NCI-H524 (cell line): ENCODE results near the gene LRRC74A.

Experiments
- DNase-seq, 2 experiments: peaks; one replicate each; lab custom pipeline; 2025; lab: John Stamatoyannopoulos, UW

LRRC74A gene

DNA sequence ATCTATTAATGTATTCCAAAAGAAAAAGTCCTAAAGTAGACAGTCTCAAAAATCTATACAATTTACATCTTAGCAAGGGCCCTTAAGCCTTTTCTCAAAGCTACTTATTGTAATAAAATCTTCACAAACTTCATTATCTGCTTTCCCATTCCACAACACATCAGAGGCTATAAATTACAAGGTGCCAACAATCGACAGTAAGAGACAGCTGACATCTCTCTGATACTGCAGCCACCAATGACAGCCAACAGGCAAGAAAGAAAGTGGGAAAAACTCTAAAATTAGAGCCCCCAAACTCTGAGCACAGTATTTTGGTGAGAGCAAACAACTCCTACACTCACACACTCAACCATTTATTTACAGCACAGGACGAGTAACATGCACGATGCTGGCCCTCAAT, 15.7 kb upstream of the LRRC74A start:
- DNase-seq, result no peak

GRCh38 chr14:76810953-76811400, 15.2 kb upstream of the LRRC74A start:
- peak; percentile 65 to 78 for DNase-seq

DNA sequence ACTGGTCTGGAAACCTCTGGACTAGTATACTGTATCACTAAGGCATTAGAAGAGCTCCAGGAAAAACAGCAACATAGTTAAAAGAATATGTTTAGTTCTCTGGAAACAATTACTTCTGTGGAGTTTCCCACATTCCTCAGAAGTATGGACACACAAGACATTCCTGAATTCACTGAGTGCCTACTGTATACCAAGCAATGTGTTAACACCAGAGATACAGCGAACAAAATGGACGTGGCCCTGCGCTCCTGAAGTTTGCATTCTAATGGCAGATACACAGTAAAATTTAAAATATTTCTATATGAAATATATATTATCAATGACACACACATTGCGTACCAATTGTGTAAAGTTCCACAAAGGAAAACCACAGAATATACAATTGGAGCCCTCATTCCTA, 14.6 kb upstream of the LRRC74A start:
- DNase-seq, result no peak

GRCh38 chr14:76812093-76812421, 14.2 kb upstream of the LRRC74A start:
- DNase-seq, result peak in 1 of 2 experiments; percentile 51

- DNase-seq, result peak; percentile 98 to 99
Observed at GRCh38 chr14:76812422-76813383, 13.5 kb upstream of the LRRC74A start, which contains the start of gene ANGEL1. Gene ANGEL1, minus strand, starts transcription at chr14:76812882. Its CDS starts 55 bp downstream, at chr14:76812827.

DNA sequence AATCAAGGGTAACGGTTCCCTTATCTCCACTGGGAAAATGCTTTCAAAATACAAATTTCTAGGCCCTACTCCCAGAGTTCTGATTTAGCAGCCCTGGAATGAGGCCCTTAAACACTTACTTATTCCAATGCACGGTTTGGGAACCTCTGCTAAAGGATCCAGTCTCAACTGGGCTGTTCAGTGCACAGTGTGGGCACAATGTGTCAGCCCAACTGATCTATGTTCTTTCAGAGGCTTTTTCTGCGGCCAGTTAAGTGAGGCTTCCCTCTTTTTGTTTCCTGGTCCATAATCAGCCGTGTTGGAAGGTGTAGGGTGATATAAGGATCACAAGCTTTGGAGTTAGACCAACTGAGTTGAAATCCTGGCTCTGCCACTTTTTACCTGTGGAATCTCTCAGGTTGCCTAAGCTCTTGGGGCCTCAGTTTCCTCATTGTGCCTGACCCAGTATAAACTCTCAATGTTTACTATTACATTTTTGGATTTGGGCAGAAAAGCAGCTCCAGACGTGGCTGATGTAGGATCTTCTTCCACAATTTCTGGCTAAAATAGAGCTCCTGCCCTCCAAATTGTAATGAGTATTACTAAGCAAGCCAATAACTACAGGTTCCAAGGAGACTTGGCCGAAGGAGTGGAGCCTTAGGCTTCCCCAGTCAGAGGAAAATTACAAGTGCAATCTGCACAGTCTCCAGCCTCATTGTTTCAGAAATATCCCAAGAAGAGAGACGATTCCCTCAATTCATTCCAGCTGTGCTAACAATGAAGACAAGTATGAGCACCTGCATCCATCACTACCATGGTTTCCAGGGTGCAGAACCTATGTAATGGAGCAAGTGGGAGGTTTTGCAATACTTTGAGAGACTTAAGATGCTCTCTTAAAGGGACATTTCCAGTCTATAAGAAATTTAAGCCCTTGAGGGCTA, 11.2 kb upstream of the LRRC74A start:
- DNase-seq, result no peak

GRCh38 chr14:76820700-76821099, 5.5 kb upstream of the LRRC74A start:
- DNase-seq, result no peak

DNA sequence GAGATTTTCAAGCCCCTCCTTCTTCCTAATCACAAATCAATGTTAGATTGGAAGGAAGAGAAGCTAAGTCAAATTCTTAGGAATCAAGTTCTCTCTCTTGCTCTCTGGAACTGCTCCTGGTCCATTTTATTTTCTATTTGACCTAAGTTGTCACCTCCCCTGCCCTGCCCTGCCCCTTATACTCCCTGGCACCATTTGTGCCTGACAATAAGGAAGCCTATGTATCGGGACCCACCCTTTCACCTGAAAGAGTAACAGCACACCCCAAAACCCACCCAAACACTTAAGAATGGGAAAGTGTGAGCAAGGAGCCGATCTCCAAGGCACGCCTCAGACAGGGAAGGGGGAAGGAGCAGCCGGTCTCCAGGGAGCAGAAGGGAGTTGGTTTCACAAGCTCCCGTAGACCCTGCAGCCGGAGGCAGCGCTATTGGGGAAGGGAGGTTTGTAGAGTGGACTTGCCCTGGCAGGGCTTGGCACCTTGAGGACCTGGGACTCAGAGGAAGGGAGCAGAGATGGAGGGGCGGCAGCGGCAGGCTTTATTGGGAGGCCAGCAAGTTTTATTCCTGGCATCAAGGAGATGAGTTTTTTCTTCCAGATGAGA, 1.6 kb downstream of the LRRC74A start:
- DNase-seq, result no peak

DNA sequence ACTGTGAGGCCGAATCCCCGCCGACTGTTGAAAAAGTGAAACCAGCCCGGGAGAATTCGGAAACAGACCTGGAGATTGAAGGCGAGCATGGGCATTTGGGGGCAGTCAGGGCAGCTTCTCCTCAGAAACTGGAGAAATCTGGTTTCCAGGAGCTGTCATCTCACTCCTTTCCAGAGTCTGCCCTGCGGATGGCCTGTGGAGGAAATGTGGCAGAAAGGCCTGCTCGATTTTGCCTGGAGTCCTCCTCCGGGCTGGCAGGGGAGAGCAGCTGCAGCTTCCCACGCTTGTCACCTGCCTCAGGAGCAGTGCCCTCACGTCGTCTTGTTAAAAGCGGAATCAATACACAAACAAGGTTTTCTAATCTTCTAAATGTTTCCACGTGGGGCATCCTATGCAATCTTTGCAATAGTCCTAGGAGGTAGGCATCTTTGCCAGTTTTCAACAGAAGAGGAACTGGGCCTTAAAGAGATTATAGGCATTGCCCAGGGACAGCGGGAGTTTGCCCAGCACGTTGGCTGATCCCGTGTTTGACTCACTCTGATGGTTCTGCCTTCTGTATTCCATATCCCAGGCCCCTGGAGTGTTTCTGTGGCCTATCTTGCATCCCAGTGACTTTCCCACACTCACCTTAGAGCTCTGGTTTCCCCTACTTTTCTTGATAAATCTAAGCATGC, 2.3 kb downstream of the LRRC74A start:
- no peak for DNase-seq

DNA sequence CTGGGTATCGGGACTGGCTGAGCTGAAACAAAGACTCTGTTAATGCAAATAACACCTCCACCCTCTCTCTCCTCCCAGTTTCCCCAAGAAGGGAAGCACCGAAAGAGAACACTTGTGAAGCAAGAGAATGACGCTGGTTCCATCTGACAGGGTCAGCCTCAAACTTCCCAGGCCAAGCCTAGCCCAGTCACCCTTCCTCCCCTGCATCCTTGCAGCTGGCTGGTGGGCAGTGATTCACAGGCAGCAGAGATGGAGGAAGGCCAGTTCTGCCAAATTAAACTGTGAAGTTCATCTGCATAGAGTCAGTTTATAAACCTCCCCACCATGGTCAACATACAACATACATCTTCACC, 2.8 kb downstream of the LRRC74A start:
- DNase-seq, result no peak

DNA sequence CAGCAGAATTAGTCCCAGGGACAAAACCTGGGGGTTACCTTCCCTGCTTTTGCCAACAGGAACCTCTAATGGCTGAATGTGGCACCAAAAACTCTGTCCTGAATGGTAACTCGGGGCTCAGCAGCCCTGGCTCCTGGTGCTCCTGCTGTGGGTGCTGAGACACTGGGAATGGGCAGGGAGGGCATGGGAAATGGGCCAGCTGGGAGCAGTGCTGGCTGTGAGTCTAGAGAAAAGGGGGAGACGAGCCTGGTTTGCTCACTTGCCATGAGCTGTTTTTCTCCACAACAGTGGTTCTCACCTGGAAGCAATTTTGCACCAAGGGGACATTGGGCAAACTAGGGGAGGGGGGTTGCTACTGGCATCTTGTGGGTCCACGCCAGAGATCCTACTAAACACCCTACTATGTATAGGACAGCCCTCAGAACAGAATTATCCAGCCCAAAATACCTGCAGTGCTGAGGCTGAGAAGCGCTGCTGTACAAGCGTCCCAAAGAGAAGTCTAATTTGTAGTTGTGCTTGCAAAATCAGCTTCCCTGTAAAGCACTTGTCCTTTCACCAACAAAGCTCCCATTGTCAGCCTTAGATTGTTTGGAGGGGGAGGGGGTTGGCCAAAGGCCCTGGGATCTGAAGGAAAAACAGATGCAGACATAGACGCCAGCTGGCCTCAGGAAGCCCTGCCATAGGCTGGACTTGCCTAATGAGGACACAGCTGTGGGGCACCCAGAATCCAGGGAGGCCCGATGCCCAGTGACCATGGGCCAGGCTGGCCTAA, 3.6 kb downstream of the LRRC74A start:
- peak; percentile 40 to 73 for DNase-seq

- no peak for DNase-seq
Observed at GRCh38 chr14:76830556-76830955, 4.3 kb downstream of the LRRC74A start.

- peak; percentile 4 to 37 for DNase-seq
Observed at GRCh38 chr14:76832503-76832988, 6.3 kb downstream of the LRRC74A start.

GRCh38 chr14:76833011-76833410, 6.8 kb downstream of the LRRC74A start:
- no peak for DNase-seq

DNA sequence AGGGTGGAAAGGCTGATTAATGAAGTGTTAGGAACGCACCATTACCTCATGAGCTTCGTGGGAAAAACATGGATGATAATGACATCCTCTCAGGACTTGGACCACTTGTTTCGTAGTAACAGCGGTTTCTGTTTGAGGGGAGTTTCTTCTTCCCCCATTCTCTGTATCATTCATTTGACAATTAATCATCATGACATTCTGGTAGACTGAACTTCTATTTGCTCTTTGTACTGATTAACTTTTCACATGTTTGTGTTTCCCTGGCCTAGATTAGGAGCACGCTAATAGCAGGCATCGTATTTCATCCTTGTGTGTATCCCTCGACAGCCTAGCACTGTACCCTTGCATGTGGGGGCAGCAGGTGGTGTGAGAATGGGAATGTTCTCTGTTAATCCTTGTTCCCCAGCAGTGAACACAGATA, 8.0 kb downstream of the LRRC74A start:
- DNase-seq, result peak; percentile 81 to 88

DNA sequence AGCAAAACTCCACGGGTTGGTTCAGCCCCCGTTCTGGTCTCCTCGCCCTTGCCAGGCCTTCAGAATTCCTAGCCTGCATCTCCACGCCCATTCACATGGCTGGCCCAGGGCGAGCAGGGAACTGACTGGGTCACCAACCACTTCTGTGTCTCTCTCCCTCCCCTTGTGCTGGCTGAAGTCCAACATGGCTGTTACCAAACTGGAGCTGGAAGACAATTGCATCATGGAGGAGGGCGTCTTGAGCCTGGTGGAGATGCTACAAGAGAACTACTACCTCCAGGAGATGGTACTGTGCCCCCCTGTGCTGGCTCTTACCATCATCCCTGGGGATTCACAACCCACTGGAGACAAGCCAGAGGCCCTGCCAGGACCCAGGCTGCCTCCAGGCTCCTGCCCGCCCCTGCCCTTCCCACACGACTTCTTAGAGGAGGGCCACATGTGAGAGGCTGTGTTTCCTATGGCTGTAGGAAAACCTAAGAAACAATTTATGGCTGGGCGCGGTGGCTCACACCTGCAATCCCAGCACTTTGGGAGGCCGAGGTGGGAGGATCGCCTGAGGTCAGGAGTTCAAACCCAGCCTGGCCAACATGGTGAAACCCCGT, 9.9 kb downstream of the LRRC74A start:
- no peak for DNase-seq

- peak in 1 of 2 experiments; percentile 48 for DNase-seq
Observed at GRCh38 chr14:76837524-76837923, 11.3 kb downstream of the LRRC74A start.

DNA sequence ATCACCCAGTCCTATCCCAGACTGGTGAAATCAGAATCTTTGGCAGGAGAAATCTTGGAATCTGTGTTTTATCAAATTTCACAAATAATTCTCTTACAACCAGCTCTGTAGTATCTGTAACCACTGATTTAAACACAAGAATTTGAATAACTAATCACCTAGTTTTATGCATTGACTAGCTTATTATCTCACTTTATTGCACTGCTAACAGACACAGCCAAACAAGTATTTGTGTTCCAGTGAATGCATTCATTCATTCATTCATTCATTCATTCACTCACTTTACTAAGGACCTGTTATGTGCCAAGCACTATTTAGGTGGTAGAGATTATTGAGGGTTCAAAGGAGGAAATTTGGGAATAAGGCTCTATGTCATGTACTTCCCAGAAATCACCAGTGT, 16.2 kb downstream of the LRRC74A start:
- no peak for DNase-seq

DNA sequence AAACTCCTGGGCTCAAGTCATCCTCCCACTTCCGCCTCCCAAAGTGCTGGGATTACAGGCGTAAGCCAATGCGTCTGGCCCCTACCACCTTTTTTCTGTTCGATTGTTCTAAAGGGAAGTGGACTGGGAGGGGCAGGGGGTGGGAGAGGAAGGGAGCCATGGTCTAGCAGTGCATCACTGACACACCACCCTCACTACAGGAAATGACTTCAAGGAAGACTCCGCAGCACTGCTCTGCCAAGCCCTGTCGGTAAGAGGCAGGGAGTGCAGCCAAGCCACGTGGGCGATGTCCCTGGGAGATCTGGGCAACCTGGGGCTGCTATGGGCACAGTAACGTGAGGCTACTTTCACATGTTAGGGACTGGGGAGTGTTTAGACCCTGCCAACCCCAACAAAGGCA, 18.0 kb downstream of the LRRC74A start:
- no peak for DNase-seq

DNA sequence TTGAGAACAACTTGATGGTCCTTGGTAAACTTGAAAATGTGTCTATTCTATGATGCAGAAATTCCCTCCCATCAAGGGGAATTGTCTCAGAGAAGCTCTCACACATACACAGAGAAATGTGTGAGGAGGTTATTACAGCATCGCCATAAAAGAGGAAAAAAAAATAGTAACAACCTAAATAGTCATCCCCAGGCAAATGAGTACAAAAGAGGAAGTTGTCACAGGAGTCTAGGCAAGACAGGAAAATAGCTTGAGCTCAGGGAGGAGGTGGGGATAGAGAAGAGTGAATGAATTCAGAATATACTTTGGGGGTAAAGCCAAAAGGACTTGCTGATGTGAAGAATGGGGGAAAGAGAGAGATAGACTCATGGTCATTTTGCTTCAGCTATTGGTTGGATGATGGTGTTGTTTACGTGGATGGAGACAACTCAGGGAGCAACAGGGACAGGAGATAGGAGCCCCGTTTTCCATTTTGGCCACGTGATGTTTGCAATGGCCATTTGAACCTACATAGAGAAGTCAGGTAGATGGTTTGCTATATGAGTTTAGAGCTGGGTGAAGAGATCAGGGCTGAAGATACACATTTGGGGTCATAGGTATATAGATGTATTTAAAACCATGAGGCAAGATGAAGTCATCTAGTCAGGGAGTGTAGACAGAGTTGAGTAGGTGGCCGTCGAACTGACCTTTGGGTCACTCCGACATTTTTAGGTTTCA, 20.3 kb downstream of the LRRC74A start:
- no peak for DNase-seq
